D721Med (cell line): ENCODE results near the gene ARHGAP26.

Experiments used
- DNase-seq: peaks from one replicate; pipeline ENCODE4 v3.0.0; 2011; ENCODE audit warnings: low spot score; ENCODE audit not compliant: insufficient read length
- FAIRE-seq: peaks from 2 replicates; lab custom pipeline; 2011; peaks lifted over from hg19 to GRCh38; lab: Jason Lieb, UNC
- TF ChIP-seq, protein P1 (sequence below): IDR thresholded peaks from 2 replicates; pipeline ENCODE4 v1.5.1; 2012; ENCODE audit warnings: mild to moderate bottlenecking, control low read depth; ENCODE audit not compliant: insufficient read depth; ENCODE audit errors: missing control alignments

ARHGAP26 gene

DNA sequence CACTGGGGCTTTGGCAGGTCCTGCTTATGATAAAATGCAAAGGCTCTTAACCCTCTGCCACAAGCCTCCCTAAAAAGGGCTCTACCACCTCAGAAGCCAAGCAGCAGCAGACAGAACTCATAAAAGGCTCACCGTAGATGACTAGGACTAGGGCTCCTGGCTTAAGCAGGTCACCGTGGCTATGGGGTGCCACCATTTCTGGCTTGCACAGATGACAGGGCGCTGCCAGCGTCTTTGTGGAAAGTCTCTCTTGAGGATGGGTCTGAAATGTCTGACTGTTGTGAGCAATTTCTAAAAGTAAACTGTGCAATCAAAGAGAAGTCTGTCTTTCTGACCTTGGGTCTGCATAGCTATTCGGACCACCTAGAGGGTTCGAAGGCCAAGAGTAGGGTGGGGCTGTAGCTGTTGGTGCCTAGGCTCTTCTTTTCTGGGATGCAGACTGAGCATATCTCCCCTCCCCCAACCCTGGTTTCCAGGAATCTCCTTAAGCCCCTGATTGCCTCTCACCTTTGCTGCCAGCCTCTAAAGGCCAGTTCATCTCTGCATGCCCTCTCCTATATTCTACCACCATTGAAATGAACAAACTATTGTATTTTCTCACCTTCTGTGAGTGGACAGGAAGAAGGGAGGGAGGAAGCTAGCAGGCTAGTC, 307.4 kb downstream of the ARHGAP26 start:
- TF ChIP-seq, protein P1, sequence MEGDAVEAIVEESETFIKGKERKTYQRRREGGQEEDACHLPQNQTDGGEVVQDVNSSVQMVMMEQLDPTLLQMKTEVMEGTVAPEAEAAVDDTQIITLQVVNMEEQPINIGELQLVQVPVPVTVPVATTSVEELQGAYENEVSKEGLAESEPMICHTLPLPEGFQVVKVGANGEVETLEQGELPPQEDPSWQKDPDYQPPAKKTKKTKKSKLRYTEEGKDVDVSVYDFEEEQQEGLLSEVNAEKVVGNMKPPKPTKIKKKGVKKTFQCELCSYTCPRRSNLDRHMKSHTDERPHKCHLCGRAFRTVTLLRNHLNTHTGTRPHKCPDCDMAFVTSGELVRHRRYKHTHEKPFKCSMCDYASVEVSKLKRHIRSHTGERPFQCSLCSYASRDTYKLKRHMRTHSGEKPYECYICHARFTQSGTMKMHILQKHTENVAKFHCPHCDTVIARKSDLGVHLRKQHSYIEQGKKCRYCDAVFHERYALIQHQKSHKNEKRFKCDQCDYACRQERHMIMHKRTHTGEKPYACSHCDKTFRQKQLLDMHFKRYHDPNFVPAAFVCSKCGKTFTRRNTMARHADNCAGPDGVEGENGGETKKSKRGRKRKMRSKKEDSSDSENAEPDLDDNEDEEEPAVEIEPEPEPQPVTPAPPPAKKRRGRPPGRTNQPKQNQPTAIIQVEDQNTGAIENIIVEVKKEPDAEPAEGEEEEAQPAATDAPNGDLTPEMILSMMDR = no peak
- FAIRE-seq (no peak), DNase-seq (no peak)

DNA sequence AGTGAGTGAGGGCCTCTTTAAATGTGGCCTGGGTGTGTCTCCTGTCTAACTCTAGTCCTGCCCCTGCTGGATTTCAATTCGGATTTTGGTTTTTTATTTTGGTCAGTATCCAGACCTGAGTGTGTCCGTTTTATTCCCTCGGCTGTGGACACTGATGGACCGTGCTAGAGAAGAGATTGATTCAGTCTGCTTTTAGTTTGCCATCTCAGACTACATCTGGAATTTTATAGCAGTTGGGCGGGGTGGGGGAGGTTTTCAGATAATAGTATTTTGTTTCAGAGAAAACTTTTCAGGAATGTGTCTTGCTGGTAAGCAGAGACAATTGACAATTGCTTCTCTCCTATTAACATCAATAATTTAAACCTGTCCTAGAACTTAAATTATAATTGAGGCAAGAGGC, 308.1 kb downstream of the ARHGAP26 start:
- DNase-seq (no peak), FAIRE-seq (no peak)
- TF ChIP-seq, protein P1 = no peak

DNA sequence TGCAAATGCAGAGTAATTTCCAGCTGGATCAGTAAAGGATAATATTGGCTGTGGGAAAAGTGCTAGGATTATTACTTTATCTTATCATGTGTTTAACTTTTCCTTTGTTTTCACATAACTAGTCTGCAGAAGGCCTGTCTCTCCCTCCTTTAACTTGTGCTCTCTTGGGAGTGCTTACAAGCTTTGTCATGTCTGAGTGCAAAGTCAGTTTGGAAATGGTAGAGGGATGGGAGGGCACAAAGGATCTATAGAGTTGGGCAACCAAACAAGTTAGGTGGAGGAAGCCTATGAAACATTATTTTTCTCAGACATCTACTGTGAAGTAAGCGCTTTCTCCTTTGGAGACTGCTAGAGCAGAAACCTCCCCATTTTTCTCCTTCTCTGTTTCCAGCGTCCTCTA, 308.8 kb downstream of the ARHGAP26 start:
- FAIRE-seq (no peak), DNase-seq (no peak)
- TF ChIP-seq, protein P1 = no peak

DNA sequence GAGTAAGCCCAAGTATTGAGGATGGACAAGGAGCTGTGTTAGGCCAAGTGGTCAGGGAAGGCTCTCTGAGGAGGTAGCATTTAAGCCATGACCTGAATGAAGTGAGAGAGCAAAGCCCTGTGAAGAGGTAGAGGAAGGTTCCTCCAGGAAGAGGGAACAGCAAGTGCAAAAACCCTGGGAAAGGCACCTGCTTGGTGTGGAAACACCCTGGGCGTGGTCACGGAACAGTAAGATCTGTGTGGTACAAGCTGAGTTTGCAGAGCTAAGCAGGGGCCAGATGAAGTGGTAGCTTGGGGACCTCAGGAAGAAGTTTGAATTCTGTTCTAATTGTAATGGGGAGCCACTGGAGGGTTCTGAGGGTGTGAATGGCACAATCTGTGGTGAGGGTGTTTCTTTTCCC, 310.2 kb downstream of the ARHGAP26 start:
- DNase-seq (no peak), FAIRE-seq (no peak)
- TF ChIP-seq, protein P1 = no peak

DNA sequence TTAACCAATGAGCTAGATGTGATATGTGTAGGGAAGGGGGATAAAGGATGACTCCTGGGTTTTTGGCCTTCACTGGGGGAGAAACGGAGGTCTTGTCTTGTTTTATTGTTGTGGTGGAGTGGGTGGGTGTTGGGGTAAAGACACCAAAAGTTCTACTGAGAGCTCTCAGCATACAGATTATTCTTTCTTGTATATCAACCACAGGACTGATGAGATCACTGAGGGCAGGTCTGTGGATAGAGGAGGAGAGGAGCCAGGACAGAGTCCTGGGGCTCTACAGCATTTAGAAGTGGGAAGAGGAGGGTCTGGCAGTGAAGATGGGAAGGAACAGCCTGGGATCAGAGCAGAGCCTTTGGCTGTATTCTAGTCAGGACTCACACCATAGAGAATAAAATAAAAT, 310.8 kb downstream of the ARHGAP26 start:
- TF ChIP-seq, protein P1 = no peak
- DNase-seq = no peak
- no peak for FAIRE-seq

DNA sequence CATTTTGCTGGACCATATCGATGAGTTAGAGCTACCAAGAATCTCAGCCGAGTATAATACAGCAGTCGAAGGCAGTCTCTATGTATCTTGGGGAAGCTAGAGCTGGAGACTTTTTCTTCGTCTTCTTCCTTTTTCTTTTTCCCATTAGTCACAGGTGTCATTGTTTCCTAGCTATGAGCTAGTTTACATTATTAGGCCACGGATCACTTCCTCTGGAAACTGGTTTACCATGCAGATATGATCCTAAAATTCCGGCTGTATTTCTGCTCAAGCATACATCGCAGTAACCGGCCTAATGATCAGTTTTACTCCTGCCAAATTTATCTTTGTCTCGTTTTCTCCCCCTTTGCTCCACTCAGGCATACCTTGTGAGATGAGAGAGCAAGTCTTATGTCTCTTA, 312.8 kb downstream of the ARHGAP26 start:
- TF ChIP-seq, protein P1 = no peak
- DNase-seq (no peak), FAIRE-seq (no peak)

DNA sequence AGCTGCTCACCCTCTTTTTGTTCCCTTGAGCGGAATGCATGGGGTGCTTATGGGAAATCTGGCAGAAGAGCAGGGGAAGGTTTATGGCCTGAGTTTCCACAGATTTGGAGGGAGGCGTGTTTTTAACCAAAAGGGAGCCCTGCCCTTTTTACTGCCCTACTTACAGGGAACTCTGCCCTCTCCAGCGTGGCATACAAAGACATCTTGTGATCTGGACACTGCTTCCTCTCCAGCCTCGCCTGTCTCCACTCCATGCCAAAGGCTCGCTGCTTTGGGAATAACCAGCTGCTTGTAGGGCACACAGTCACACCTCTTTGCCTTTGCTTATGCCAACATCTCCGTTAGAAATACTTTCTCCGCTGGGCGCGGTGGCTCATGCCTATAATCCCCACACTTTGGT, 314.2 kb downstream of the ARHGAP26 start:
- FAIRE-seq (no peak), DNase-seq (no peak)
- TF ChIP-seq, protein P1 = no peak
